CD4-positive, alpha-beta T cell treated with Interleukin-17A for 4 hours (primary cell): Measurements from ENCODE around the gene KCNIP3.

Experiments used
- DNase-seq: peaks from one replicate; pipeline ENCODE4 v3.0.0-alpha.2; 2020; ENCODE audit warnings: mixed read lengths

The KCNIP3 gene

GRCh38 chr2:95275151-95275515 lies 22.0 kb upstream of the KCNIP3 start:
- no peak for DNase-seq

GRCh38 chr2:95275601-95276243 lies 21.4 kb upstream of the KCNIP3 start:
- no peak for DNase-seq

GRCh38 chr2:95276244-95276887 lies 20.8 kb upstream of the KCNIP3 start:
- DNase-seq = no peak

- DNase-seq = no peak
These were observed 20.3 kb upstream of the KCNIP3 start for GRCh38 chr2:95276888-95277245.

GRCh38 chr2:95277246-95277906 lies 19.8 kb upstream of the KCNIP3 start:
- no peak for DNase-seq

GRCh38 chr2:95278051-95278471 lies 19.1 kb upstream of the KCNIP3 start:
- no peak for DNase-seq

GRCh38 chr2:95278637-95279225 lies 18.4 kb upstream of the KCNIP3 start:
- no peak for DNase-seq

GRCh38 chr2:95279435-95280035 lies 17.6 kb upstream of the KCNIP3 start:
- DNase-seq = no peak

- DNase-seq = no peak
These were observed 16.1 kb upstream of the KCNIP3 start for GRCh38 chr2:95281071-95281470.

- no peak for DNase-seq
These were observed 15.4 kb upstream of the KCNIP3 start for GRCh38 chr2:95281786-95282185.

- DNase-seq = no peak
These were observed 14.7 kb upstream of the KCNIP3 start for GRCh38 chr2:95282458-95282857.

- no peak for DNase-seq
These were observed 13.6 kb upstream of the KCNIP3 start for GRCh38 chr2:95283562-95283961.

GRCh38 chr2:95284886-95285541 lies 12.1 kb upstream of the KCNIP3 start:
- DNase-seq = no peak

- DNase-seq = no peak
These were observed 11.6 kb upstream of the KCNIP3 start for GRCh38 chr2:95285542-95285932.

GRCh38 chr2:95287336-95287735 lies 9.8 kb upstream of the KCNIP3 start:
- no peak for DNase-seq

GRCh38 chr2:95287806-95288205 lies 9.3 kb upstream of the KCNIP3 start:
- DNase-seq = no peak

GRCh38 chr2:95289253-95289652 lies 7.9 kb upstream of the KCNIP3 start:
- no peak for DNase-seq

GRCh38 chr2:95291222-95291621 lies 5.9 kb upstream of the KCNIP3 start:
- no peak for DNase-seq

GRCh38 chr2:95292623-95293260 lies 4.4 kb upstream of the KCNIP3 start:
- no peak for DNase-seq

- DNase-seq = no peak
These were observed 2.4 kb upstream of the KCNIP3 start for GRCh38 chr2:95294579-95295250.

- no peak for DNase-seq
These were observed 1.8 kb upstream of the KCNIP3 start for GRCh38 chr2:95295376-95295775.

- no peak for DNase-seq
These were observed 1.1 kb upstream of the KCNIP3 start for GRCh38 chr2:95296011-95296410.
